Posterior vena cava (tissue), 2 donors: ENCODE measurements around the gene FGF22. TPM values are rescaled to one million over a fixed set of nuclear protein-coding genes. Genes with fewer than 3 reads are reported as not detected.
"Not testable (repeated sequence)": the region's sequence is repeated elsewhere in the genome, so short reads cannot be mapped to it uniquely, and the experiment has no call there.

Experiments
- DNase-seq: peaks from one replicate; pipeline ENCODE4 v3.0.0-alpha.2; 2020; ENCODE audit warnings: low spot score
- intact Hi-C, 2 donors: fragments of 100-400 bp; cut with DNase I; formaldehyde crosslinking; loops; one replicate each; pipeline versions ENCODE4 v1.14.1 to v1.14.2; 2022 to 2023
- total RNA-seq, 2 donors: library from RNA; stranded (reverse); fragmentation: NEBNext Ultra II Directional; extraction: Animal tissue kit (Norgen Biotek cat#: 25700); gene quantifications; one replicate each; pipeline ENCODE4 v1.2.1, GENCODE V29; 2021
- donor health status: DM: yes; HTN: yes; CAD: no.
- donor health status: DM: yes; HTN: yes; CAD: no.

Gene FGF22
- total RNA-seq, 2 donors from 2014 or later: 0.37 TPM; not detected in 1

DNA sequence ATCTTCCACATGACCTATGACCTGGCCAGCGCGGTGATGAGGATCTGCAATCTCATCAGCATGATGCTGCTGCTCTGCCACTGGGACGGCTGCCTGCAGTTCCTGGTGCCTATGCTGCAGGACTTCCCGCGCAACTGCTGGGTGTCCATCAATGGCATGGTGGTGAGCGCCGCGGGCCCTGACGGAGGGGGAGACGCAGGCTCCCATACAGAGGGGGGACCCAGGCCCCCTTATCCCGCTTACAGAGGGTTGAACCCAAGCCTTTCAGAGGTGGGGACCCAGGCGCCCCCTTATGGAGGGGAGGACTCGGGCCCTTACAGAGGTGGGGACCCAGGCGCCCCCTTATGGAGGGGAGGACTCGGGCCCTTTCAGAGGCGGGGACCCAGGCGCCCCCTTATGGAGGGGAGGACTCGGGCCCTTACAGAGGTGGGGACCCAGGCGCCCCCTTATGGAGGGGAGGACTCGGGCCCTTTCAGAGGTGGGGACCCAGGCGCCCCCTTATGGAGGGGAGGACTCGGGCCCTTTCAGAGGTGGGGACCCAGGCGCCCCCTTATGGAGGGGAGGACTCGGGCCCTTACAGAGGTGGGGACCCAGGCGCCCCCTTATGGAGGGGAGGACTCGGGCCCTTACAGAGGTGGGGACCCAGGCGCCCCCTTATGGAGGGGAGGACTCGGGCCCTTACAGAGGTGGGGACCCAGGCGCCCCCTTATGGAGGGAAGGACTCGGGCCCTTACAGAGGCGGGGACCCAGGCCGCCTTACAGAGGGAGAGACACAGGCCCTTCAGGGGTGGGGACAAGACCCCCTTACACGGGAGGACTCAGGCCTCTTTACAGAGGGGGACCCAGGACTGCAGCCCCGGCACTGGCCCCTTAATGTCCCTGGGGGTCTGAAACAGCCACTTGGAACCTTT is 34.4 kb upstream of the FGF22 start:
- DNase-seq, intact Hi-C loops: not testable (repeated sequence)

DNA sequence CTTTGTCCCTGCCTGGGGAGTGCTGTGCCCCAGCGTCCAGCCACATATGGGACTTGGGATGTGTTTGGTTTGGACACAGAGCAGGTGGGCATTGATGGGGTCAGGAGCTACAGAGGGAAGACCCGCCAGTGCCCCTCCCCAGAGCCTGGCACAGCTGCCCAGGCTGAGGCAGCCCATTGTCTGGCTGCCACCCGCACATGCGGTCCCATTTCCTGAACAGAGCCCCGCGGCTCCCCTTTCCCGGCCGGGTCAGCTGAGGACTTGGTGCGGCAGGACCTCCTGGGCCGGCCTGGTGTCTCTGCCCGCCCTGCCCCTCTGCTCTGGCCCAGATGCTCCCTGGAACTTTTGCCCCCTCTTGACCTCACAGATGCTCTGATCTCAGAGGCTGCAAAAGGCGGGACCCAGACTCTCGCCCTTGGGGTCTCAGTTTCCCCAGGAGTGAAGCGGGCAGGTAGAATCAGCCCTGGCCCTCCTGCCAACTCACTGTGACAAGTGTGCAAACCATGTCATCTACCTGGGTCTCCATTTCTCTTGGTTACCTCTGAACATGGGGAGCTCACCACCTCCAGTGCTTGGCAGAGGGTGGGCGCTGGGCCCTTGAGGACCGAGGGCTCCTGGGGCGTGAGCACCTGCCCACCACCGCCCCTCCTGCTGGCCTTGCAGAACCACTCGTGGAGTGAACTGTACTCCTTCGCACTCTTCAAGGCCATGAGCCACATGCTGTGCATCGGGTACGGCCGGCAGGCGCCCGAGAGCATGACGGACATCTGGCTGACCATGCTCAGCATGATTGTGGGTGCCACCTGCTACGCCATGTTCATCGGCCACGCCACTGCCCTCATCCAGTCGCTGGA is 32.2 kb upstream of the FGF22 start:
- intact Hi-C loops: no loop called here
- DNase-seq: no peak

GRCh38 chr19:608155-609003 is 31.3 kb upstream of the FGF22 start:
- DNase-seq: no peak
- intact Hi-C loops: no loop called here

- DNase-seq: no peak
Measured at GRCh38 chr19:609004-609346, 30.7 kb upstream of the FGF22 start.

GRCh38 chr19:610071-610800 is 29.4 kb upstream of the FGF22 start:
- DNase-seq: no peak
- intact Hi-C loops: no loop called here

More at GRCh38 chr19:609004-609346, 30.7 kb upstream of the FGF22 start:
- intact Hi-C loops: no loop called here

GRCh38 chr19:610801-611480 is 28.7 kb upstream of the FGF22 start:
- intact Hi-C loops: no loop called here
- DNase-seq: peak; percentile 86

DNA sequence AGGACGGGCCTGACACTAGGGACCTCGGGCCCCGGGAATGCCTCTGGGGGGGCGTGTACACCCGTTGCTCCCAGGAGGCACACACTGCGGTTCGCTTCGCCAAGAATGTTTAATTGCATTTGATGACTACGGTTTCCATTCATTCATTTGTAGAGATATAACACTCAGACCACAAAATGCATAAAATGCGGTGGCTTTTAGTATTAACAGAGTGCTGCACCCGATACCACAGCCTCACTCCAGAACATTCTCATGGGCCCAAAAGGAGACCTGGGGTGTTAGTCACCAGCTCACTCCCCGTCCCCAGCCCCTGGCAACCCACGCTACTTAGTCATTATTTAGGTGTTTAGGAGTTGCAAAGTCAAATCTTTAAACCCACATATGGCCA is 28.2 kb upstream of the FGF22 start:
- DNase-seq: no peak

DNA sequence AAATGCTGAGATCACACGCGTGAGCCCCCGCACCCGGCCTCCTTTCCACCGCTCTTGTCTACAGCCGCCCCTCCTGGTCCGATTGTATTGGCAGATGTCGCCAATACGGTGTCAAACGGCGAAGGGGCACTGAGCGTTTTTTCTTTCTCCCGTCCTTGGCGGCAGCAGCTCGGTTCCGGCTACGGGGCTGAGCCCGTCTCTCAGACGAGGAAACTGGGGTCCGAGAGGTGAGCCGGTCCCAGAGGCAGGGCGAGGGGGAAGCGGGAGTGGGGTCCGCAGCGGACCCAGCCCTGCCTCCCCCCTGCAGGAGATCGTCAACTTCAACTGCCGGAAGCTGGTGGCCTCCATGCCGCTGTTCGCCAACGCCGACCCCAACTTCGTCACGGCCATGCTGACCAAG is 26.7 kb upstream of the FGF22 start:
- peak; percentile 72 for DNase-seq
- intact Hi-C loops: no loop called here

More for the DNA sequence above, 28.2 kb upstream of the FGF22 start:
- intact Hi-C loops: no loop called here

- intact Hi-C loops: no loop called here
- DNase-seq: peak; percentile 79
Measured at GRCh38 chr19:613732-614567, 25.7 kb upstream of the FGF22 start.

DNA sequence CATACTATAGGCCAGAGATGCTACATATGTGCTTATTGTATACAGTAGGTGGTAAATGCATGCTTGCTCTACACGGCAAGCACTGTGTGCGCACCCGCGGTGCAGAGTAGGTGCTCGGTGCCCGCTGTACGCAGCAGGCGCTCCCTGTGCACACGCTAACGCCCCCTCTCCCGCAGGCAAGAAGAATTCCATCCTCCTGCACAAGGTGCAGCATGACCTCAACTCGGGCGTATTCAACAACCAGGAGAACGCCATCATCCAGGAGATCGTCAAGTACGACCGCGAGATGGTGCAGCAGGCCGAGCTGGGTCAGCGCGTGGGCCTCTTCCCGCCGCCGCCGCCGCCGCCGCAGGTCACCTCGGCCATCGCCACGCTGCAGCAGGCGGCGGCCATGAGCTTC is 24.1 kb upstream of the FGF22 start:
- no peak for DNase-seq
- intact Hi-C loops: no loop called here

- intact Hi-C loops: no loop called here
- DNase-seq: no peak
Measured at GRCh38 chr19:616062-616700, 23.5 kb upstream of the FGF22 start.

DNA sequence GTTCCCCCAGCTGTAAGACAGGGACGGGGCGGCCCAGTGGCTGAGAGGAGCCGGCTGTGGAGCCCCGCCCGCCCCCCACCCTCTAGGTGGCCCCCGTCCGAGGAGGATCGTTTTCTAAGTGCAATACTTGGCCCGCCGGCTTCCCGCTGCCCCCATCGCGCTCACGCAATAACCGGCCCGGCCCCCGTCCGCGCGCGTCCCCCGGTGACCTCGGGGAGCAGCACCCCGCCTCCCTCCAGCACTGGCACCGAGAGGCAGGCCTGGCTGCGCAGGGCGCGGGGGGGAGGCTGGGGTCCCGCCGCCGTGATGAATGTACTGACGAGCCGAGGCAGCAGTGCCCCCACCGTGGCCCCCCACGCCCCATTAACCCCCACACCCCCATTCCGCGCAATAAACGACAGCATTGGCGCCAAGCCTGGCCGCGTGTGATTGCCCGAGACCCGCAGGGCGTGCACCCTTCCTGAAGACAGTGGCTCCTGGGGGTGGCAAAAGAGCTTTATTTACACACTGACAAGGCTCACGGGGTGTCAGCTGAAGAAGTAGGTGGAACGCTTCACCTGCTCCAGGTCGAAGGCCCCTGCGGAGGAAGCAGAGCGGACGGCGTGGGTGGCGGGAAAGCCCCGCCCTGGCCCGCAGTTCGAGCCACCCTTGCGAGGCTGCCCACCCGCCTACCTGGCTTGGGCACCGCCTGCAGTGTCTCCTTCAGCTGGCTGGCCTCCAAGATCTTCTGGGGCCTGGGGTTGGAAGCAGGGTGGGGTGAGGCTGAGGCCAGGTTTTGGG is 22.7 kb upstream of the FGF22 start:
- intact Hi-C loops: no loop called here
- DNase-seq: no peak

DNA sequence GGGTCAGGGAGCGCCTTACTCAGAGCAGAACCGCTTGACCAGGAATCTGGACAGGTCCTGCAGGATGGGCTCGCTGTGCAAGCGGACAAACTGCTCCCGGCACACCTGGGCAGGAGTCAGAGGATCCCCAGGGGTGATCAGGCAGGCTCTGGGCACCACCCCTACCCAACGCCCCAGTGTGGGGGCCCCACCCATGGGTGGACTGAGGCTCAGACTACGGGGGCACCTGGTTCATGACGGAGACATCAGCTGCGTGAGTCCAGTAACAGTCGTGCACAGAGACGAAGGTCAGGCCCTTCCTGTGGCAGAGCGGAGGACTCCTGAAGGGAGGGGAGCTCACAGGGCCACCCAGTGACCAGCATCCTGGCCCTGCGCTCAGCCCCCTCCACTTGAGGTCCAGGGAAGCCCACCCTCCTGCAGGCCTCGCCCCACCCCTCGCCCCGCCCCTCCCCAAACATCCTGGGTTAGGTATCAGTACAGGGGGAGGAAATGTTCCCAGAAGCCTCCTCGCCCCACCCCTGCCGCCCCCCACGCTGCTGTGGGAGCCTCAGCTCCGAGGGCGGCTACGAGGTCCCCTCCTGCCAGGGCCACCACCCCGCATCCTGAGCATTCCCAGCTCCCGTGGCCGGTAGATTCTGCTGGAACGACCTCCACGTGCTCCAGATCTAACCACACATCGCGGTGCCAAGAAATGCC is 22.0 kb upstream of the FGF22 start:
- no peak for DNase-seq
- intact Hi-C loops: no loop called here

DNA sequence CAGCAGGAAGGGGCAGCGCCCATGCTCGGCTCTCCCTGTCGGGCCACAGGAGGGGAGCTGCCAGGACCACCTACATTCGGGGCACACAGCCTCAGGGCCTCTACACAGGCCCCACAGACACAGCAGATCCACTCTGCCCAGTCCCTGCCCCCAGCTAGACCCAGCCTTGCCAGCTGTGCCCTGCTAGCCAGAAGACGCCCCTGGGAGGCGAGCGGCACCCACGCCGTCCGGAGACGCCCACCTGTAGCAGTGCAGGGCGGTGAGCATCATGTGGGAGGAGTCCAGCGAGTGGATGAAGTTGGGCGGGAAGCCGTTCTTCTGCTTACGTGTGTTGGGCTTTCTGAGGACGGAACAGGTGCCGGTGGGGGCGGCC is 21.4 kb upstream of the FGF22 start:
- no peak for DNase-seq
- intact Hi-C loops: no loop called here

GRCh38 chr19:618674-619285 is 20.9 kb upstream of the FGF22 start:
- intact Hi-C loops: no loop called here
- DNase-seq: peak; percentile 75
